DND-41 (cell line): ENCODE measurements around the gene ANO2.

ENCODE experiments used
- CTCF ChIP-seq: IDR thresholded peaks from 2 replicates; pipeline ENCODE4 v1.5.1; 2012; ENCODE audit warnings: borderline replicate concordance, low read length, moderate library complexity, mild to moderate bottlenecking; ENCODE audit not compliant: poor library complexity, severe bottlenecking; ENCODE audit errors: extremely low read depth
- EZH2 ChIP-seq: IDR thresholded peaks from 3 replicates; pipeline ENCODE4 v1.6.1; 2012; ENCODE audit warnings: borderline replicate concordance, low read depth, mild to moderate bottlenecking, moderate library complexity, low read length, inconsistent platforms; ENCODE audit not compliant: severe bottlenecking

GRCh38 chr12:5954661-5955060 is 9.6 kb upstream of the ANO2 start:
- no peak for TF ChIP-seq CTCF
- no peak for TF ChIP-seq EZH2
